Brain microvascular endothelial cell (primary cell): ENCODE measurements around the gene TNIP2.

Experiments used
- DNase-seq: peaks from one replicate; pipeline ENCODE4 v3.0.0-alpha.2; 2020
- H3K27ac ChIP-seq: fragments of 250-450 bp; sonication (Bioruptor Pico); 2 replicates; pipeline ENCODE4 v1.5.1; 2020; ENCODE audit warnings: mild to moderate bottlenecking, moderate library complexity
- H3K27me3 ChIP-seq: fragments of 250-450 bp; sonication (Bioruptor Pico); replicated peaks from 2 replicates; pipeline ENCODE4 v1.5.1; 2020; ENCODE audit warnings: mild to moderate bottlenecking
- H3K36me3 ChIP-seq: fragments of 250-450 bp; sonication (Bioruptor Pico); replicated peaks from 2 replicates; pipeline ENCODE4 v1.5.1; 2020; ENCODE audit warnings: mild to moderate bottlenecking
- H3K4me3 ChIP-seq: 2 replicates; pipeline ENCODE4 v1.5.1; 2011; ENCODE audit warnings: low read depth, mild to moderate bottlenecking, control low read depth, low read length, moderate library complexity
- in situ Hi-C: cut with HindIII; loops from 2 replicates; pipeline ENCODE4 v1.10.0; 2017; ENCODE audit warnings: low sequenced_read_pairs, low pct_ligation_motif_present
- TF ChIP-seq, protein P1 (sequence below): IDR thresholded peaks from 2 replicates; pipeline ENCODE4 v1.5.1; 2011; ENCODE audit warnings: low read depth, mild to moderate bottlenecking, moderate library complexity, low read length, control low read depth, inconsistent platforms; ENCODE audit errors: missing control alignments

Gene TNIP2

DNA sequence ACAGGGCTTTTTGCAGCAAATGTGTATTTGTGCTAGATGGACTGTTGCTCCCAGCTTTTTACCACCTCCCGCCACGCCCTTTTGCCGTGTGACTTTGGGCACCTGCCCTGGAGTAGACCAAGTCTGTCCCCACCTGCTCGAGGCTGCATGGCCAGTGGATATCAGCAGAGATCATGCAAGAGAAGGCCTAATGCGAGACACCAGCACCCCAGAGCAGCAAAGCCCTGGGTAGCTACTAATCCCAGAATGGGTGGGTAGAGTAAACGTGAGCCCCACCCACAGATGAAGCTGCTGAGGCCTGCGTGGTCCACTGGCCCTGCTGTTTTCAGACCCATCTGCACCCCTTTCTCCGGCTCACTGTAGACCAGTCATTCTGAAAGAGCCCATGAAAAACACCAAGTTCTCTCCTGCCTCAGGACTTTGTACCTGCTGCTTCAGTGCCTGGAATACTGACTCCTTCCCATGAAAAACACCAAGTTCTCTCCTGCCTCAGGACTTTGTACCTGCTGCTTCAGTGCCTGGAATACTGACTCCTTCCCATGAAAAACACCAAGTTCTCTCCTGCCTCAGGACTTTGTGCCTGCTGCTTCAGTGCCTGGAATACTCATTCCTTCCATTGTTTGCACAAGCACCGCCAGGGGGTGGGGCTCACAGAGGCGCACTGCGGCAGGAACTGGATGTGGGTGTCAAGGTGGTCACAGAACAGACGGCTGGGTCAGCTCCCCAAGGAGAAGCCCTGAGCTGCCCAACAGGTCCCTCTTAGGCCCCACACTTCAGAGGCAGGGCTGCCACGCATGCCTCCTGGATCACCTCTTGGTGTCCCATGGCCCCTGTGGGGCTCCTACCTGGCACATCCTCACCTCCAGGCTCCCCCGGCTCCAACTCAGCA lies 5.1 kb upstream of the TNIP2 start:
- Histone ChIP-seq H3K27me3 (no peaks in the 10 kb centered on the region), H3K36me3 (no peaks in the 10 kb centered on the region), H3K27ac (no peak overlapping the region), H3K4me3 (no peak overlapping the region)
- TF ChIP-seq, protein P1, sequence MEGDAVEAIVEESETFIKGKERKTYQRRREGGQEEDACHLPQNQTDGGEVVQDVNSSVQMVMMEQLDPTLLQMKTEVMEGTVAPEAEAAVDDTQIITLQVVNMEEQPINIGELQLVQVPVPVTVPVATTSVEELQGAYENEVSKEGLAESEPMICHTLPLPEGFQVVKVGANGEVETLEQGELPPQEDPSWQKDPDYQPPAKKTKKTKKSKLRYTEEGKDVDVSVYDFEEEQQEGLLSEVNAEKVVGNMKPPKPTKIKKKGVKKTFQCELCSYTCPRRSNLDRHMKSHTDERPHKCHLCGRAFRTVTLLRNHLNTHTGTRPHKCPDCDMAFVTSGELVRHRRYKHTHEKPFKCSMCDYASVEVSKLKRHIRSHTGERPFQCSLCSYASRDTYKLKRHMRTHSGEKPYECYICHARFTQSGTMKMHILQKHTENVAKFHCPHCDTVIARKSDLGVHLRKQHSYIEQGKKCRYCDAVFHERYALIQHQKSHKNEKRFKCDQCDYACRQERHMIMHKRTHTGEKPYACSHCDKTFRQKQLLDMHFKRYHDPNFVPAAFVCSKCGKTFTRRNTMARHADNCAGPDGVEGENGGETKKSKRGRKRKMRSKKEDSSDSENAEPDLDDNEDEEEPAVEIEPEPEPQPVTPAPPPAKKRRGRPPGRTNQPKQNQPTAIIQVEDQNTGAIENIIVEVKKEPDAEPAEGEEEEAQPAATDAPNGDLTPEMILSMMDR: peak; percentile 53
- in situ Hi-C loops: no loop called here
- DNase-seq: no peak

DNA sequence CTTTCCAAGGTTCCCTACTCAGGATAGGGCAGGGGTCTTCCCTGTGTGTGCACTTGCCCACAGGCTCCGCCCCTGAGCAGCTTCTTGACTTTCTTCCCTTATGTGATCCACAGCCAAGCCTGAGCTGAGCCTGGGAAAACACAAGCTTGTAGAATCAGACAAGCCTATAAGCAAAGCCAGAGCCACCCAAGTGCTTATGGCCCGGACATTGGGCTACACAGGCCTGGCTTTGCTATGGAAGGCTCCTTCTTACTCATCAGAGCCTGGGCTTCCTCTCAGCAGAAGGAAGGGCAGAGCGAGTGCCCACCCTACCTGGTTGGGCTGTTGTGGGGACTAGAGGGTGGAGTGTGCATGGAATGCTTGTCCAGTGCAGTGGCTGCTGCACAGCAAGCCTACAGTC lies 1.3 kb upstream of the TNIP2 start:
- H3K27ac ChIP-seq: no peak overlapping the region
- no peaks in the 10 kb centered on the region for H3K36me3 ChIP-seq
- no peaks in the 10 kb centered on the region for H3K27me3 ChIP-seq
- no peak for DNase-seq
- in situ Hi-C loops: no loop called here
- TF ChIP-seq, protein P1: no peak
- no peak overlapping the region for H3K4me3 ChIP-seq

DNA sequence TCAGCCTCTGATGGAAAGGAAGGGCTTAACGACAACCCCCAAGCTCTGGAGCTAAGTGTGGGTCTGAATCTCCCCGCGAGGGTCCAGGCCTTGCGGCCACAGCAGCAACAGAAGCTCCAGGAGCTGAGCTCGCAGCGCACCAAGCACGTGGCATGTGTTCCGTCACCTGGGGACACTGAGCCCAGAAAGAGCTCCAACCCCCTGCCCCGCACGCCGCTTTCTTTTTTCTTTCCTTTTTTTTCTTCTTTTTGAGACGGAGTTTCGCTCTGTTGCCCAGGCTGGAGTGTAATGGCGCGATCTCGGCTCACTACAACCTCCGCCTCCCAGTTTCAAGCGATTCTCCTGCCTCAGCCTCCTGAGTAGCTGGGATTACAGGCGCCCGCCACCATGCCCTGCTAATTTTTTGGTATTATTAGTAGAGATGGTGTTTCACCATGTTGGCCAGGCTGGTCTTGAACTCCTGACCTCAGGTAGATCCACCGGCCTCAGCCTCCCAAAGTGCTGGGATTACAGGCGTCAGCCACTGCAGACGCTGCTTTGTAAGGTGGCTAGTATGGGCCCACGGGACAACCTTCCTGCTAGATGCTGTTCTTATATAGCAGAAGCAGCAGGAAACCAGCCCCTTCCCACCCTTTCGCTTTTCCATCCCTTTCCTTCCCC lies 685 bp upstream of the TNIP2 start:
- Histone ChIP-seq H3K27ac (no peak overlapping the region), H3K36me3 (no peaks in the 10 kb centered on the region), H3K27me3 (no peaks in the 10 kb centered on the region), H3K4me3 (peak overlapping the region; percentile 37)
- TF ChIP-seq, protein P1: no peak
- in situ Hi-C loops: no loop called here
- no peak for DNase-seq

DNA sequence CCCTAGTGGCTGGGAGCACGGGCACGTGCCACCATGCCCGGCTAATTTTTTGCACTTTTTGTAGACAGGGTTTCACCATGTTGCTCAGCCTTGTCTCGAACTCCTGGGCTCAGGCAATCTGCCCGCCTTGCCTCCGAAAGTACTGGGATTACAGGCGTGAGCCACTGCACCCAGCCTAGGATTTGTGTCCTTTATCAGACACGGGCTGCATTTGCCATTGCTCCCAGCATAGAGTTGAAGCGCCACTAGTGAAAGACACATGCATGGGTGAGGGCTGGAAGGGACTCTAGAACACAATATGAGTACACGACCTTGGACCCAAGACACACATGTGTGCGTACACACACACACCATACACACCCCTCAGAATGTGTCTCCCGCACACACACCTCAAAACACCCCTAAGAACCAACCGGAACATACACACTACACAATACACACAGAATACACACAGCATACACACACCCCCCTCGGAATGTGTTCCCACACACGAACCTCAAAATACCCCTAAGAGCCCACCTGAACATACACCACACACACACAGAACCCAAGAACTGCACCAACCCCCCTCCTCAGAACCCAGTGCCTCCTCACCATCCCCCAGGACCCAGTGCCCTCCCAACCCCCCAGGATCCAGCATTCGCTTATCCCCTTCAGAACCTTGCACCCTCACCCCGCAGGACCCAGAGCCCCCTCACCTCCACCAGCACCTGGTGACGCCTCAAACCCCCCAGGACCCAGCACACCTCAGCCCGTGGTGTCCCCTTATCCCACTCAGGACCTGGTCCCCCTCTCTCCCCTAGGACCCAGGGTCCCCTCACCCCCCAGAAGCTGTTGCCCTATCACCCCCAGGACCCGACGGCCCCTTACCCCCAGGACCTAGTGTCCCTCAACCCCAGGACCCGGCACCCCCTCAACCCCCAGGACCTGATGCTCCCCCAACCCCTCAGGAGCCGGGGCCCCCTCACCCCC lies 1.0 kb downstream of the TNIP2 start:
- in situ Hi-C loops: no loop called here
- no peak for DNase-seq
- TF ChIP-seq, protein P1: no peak
- Histone ChIP-seq H3K36me3 (no peaks in the 10 kb centered on the region), H3K27me3 (no peaks in the 10 kb centered on the region), H3K4me3 (peak overlapping the region; percentile 81), H3K27ac (no peak overlapping the region)

DNA sequence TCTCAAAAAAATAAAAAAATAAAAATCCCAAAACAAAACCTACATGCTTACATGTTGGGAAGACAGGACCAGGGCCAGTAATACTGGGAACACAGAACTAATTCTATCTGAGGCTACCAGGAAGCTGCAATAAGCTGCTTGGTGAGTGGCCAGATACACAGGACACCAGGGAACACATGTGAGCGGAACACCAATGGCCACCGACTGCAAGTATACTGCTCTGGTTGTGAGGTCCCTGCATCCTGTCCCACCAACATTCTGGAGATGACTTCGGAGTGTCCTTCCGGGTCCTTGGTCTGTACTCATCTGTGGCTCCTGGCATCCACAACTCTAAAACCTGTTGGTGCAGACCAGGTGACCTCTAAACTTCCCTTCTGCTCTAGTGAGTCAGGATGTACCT lies 2.7 kb downstream of the TNIP2 start:
- no peak overlapping the region for H3K27ac ChIP-seq
- no peak overlapping the region for H3K4me3 ChIP-seq
- no peaks in the 10 kb centered on the region for H3K36me3 ChIP-seq
- no peaks in the 10 kb centered on the region for H3K27me3 ChIP-seq
- in situ Hi-C loops: no loop called here
- DNase-seq: no peak
- TF ChIP-seq, protein P1: no peak
